Subcutaneous adipose tissue (tissue), 4 donors: Measurements from ENCODE around the gene CNN1. TPM values are rescaled to one million over a fixed set of nuclear protein-coding genes. Genes with fewer than 3 reads are reported as not detected.

Source experiments
- CTCF ChIP-seq: fragments of 450-650 bp; IDR thresholded peaks from one replicate; pipeline ENCODE4 v1.5.1; 2016; ENCODE audit warnings: low read depth, mild to moderate bottlenecking, control low read depth, antibody characterized with exemption, moderate library complexity
- total RNA-seq, 4 donors: library from RNA; depleted of rRNA; stranded (reverse); fragments of >200 nt; gene quantifications; one replicate each; pipeline ENCODE4 v1.1.0, GENCODE V29; 2016

The CNN1 gene
- total RNA-seq, 4 donors from 2014 or later: 2.7 to 9.3 (median 5.2) TPM

GRCh38 chr19:11510444-11510843 is 28.2 kb upstream of the CNN1 start:
- TF ChIP-seq CTCF: no peak

GRCh38 chr19:11513946-11514345 is 24.7 kb upstream of the CNN1 start:
- no peak for TF ChIP-seq CTCF

- no peak for TF ChIP-seq CTCF
These were observed 19.5 kb upstream of the CNN1 start for GRCh38 chr19:11519138-11519537.

GRCh38 chr19:11528551-11529341 is 9.9 kb upstream of the CNN1 start, which contains the start of gene ECSIT:
Gene ECSIT (minus strand): TSS chr19:11529134. CDS start chr19:11519170, 9,964 bp downstream.
- TF ChIP-seq CTCF: no peak

- no peak for TF ChIP-seq CTCF
These were observed 8.2 kb upstream of the CNN1 start for GRCh38 chr19:11530432-11530831.

- TF ChIP-seq CTCF: no peak
These were observed 4.1 kb upstream of the CNN1 start for GRCh38 chr19:11534538-11534937.

- TF ChIP-seq CTCF: no peak
These were observed 3.7 kb upstream of the CNN1 start for GRCh38 chr19:11534948-11535347.
